ENCODE measurements around the gene ZKSCAN3.
A peak's percentile ranks its signal among the peaks of the same experiment; 100 is the strongest.
"Not testable (repeated sequence)": the region's sequence is repeated elsewhere in the genome, so short reads cannot be mapped to it uniquely, and the experiment has no call there.

ZKSCAN3 gene

DNA sequence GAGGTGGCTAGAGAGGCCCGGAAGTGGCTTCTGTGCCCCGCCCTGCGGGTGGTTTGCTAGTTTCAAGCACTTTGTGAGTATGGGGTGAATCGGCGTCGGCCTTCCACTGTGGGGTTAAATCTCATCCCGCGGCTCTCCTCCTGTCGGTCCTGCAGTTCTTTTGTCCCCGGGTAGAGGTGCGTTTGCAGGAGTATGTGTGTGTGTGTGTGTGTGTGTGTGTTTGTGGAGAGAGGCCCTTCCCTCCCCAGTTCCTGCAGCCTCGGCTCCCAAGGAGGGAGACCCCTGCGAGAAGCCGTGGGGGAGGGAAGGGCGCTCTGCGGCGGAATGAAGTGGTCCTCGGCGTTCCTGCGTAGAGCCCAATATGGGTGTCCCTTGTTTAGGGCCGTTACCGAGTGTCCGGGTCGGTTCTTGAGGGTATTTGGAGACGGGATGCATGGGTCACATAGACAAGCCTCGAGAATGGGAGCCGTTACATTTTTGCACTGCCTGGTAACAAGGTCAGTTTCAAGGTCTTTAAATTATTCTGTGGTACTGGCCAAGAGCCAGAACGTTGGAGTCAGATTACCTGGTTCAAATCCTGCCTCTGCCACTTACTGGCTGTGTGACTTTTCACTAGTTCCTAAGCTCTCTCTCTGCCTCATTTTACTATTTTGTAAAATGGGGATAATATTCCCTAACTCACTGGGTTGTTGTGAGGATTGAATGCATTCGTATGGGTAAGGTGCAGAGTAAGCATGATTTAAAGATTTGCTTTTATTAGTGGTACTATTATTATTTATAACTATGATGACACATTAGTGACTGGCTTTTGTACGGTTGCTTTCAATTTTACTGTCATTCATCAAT, at the start of gene ZKSCAN3:
ZKSCAN3 (plus strand) TSS at position 56 of the 846 bp plus-strand sequence. CDS start 9,640 bp downstream, outside the sequence.
- peak; percentile 89 to 91 for DNase-seq
- TF ChIP-seq GATA1 (IDR thresholded peaks at IDR 0.05; ENCODE audit: low read depth, low read length): no peak
- TF ChIP-seq POLR2A (IDR thresholded peaks at IDR 0.05; ENCODE audit: low read length): peak; percentile 80

GRCh38 chr6:28303570-28303969, 46.2 kb upstream of the ZKSCAN3 start:
- DNase-seq: no peak
- no peak for TF ChIP-seq POLR2A (IDR thresholded peaks at IDR 0.05; ENCODE audit: low read length)
- no peak for TF ChIP-seq GATA1 (IDR thresholded peaks at IDR 0.05; ENCODE audit: low read depth, low read length)

GRCh38 chr6:28306363-28306762, 43.4 kb upstream of the ZKSCAN3 start:
- not testable (repeated sequence) for DNase-seq

GRCh38 chr6:28311139-28311823, 38.5 kb upstream of the ZKSCAN3 start:
- peak in 1 of 2 experiments; percentile 5 for DNase-seq
- TF ChIP-seq POLR2A (IDR thresholded peaks at IDR 0.05; ENCODE audit: low read length) (no peak), GATA1 (IDR thresholded peaks at IDR 0.05; ENCODE audit: low read depth, low read length) (no peak)

DNA sequence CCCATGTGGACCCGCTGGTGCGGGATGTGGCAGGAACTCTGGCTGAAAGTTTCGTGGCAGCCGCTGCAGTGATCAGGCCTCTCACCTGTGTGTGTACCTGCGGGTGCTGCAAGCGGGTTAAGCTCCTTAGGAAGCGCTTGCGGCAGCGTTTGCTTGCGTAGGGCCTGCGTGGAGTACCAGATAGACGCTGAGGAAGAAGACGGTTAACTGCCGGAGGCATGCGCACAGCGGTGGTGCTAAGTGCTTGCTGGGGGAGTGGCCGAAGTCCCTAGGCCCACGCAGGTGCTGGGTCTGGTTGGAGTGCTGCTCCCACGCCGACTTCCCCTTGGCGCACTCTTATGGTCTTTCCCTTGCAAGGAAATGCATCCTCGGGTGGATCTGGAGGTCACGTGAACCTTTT, 36.8 kb upstream of the ZKSCAN3 start:
- DNase-seq: no peak
- TF ChIP-seq POLR2A (IDR thresholded peaks at IDR 0.05; ENCODE audit: low read length) (no peak), GATA1 (IDR thresholded peaks at IDR 0.05; ENCODE audit: low read depth, low read length) (no peak)

DNA sequence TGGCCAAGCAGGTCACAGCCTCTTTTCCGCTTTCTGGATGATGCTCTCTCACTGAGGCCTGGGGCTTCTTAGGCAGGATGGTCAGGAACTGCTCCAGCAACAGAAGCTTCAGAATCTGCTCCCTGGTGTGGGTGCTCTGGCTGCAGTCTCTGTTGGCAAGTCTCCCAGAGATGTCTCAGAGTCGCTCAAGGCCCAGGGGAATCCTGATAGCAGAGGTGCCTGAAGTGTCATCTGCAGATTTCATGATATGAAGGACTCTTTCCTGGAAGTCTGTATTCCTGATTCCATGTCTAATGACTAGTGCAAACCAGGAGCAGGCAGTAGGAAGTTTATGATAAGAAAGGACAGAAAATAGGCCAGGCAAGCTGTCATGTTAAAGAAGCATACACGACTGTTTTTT, 34.1 kb upstream of the ZKSCAN3 start:
- TF ChIP-seq POLR2A (IDR thresholded peaks at IDR 0.05; ENCODE audit: low read length): no peak
- TF ChIP-seq GATA1 (IDR thresholded peaks at IDR 0.05; ENCODE audit: low read depth, low read length): no peak
- peak; percentile 62 for DNase-seq

DNA sequence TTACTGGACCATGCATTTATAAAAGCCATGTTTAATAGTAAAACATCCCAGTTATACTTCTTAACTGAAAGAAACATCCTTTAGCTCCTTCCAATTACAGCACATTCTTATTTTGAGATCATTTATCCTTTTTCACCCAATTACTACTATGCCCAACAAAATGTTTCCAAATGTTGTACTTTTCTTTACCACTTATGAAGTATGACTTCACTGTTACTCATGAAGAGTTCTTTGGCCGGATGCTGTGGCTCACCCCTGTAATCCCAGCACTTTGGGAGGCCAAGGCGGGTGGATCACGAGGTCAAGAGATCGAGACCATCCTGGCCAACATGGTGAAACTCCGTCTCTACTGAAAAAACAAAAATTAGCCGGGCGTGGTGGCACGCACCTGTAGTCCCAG, 31.9 kb upstream of the ZKSCAN3 start:
- DNase-seq: not testable (repeated sequence)

- DNase-seq: no peak
- TF ChIP-seq POLR2A (IDR thresholded peaks at IDR 0.05; ENCODE audit: low read length) (no peak), GATA1 (IDR thresholded peaks at IDR 0.05; ENCODE audit: low read depth, low read length) (no peak)
These were observed 27.1 kb upstream of the ZKSCAN3 start for GRCh38 chr6:28322661-28323060.

DNA sequence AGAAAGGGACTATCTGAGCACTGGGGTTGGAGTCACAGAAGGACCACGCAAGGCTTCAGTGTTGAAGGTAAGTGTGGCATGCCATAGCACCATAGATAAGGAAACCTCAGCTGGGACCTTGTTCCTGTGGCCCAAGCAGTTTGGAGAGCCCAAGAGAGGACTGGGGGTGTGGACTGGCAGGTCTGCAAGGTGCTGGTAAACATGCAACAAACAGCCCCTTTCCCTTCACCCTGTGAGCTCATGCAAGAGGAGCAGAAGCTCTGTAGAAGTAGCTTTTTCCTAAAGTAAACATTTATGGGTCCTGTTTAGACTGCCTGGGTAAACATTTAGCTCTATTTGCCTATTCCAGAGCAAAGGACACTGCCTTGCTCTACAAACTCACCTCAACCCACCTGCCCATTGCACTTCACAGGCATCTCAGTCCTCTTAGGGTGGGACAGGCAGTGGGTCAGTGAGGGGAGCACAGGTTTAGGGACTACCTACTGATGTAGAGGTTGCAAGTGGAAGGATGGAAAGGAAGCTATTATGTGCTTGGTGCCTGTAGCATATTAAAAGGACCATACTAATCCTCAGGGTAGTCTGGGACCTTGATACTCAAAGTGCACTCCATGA, 25.8 kb upstream of the ZKSCAN3 start:
- TF ChIP-seq POLR2A (IDR thresholded peaks at IDR 0.05; ENCODE audit: low read length): no peak
- TF ChIP-seq GATA1 (IDR thresholded peaks at IDR 0.05; ENCODE audit: low read depth, low read length): no peak

GRCh38 chr6:28326371-28326948, 23.3 kb upstream of the ZKSCAN3 start:
- no peak for DNase-seq
- TF ChIP-seq GATA1 (IDR thresholded peaks at IDR 0.05; ENCODE audit: low read depth, low read length) (no peak), POLR2A (IDR thresholded peaks at IDR 0.05; ENCODE audit: low read length) (no peak)

More for the DNA sequence above, 25.8 kb upstream of the ZKSCAN3 start:
- no peak for DNase-seq

GRCh38 chr6:28330041-28330440, 19.7 kb upstream of the ZKSCAN3 start:
- peak; percentile 49 to 86 for DNase-seq
- no peak for TF ChIP-seq POLR2A (IDR thresholded peaks at IDR 0.05; ENCODE audit: low read length)
- no peak for TF ChIP-seq GATA1 (IDR thresholded peaks at IDR 0.05; ENCODE audit: low read depth, low read length)

DNA sequence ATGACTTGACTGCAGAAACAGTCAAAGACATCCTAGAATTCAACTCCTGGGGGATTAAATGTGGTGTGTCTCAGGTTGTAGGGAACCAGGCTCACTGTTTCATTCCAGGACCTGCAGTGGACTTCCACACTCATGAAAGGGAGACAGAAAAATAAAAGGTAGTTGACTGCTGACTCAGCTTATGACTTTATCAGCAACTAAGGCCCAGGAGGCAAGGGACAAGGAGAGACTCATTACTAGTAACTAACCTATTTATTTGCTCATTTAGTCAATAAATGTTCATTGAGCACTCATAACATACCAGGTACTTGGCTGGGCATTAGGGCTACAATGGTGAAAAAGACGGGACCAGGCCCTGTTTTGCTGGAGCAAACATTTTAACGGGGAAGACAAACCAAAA, 16.7 kb upstream of the ZKSCAN3 start:
- peak; percentile 39 to 51 for DNase-seq
- TF ChIP-seq POLR2A (IDR thresholded peaks at IDR 0.05; ENCODE audit: low read length) (no peak), GATA1 (IDR thresholded peaks at IDR 0.05; ENCODE audit: low read depth, low read length) (no peak)

DNA sequence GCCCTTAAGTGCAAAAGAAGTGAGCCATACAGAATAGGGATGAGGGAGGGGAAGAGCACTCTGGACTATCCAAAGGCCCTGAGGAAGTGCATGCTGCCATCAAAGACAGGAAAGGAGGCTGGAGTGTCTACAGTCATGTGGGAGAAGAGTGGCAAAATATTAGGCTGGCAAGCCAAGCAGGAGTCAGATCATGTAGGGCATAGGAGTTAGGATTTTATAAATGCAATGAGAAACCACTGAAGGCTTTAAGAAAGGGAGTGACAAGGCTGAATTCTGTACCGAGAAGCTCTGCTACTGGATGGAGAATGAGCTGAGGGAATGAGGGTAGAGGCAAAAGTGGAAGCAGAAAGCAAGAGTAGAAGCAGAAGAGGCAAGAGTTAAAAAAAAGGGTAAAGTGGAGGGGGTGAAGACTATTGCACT, 16.1 kb upstream of the ZKSCAN3 start:
- no peak for TF ChIP-seq GATA1 (IDR thresholded peaks at IDR 0.05; ENCODE audit: low read depth, low read length)
- no peak for TF ChIP-seq POLR2A (IDR thresholded peaks at IDR 0.05; ENCODE audit: low read length)

More for the DNA sequence above, 16.1 kb upstream of the ZKSCAN3 start:
- DNase-seq: peak; percentile 31 to 48
